H9 (cell line): ENCODE results near the gene CDC42EP4. TPM values are rescaled to one million over a fixed set of nuclear protein-coding genes. Genes with fewer than 3 reads are reported as not detected.

Experiments
- DNase-seq: peaks from one replicate; pipeline ENCODE4 v3.0.0-alpha.2; 2017
- H2AFZ ChIP-seq: one replicate; pipeline ENCODE4 v1.6.1; 2013; ENCODE audit warnings: mild to moderate bottlenecking, low read length, control low read depth, moderate library complexity
- H2AK5ac ChIP-seq: 2 replicates; pipeline ENCODE4 v1.6.1; 2013; ENCODE audit warnings: low read length, control low read depth, mixed read lengths; ENCODE audit not compliant: insufficient read length
- H2BK120ac ChIP-seq: one replicate; pipeline ENCODE4 v1.6.1; 2013; ENCODE audit warnings: low read depth, mild to moderate bottlenecking, low read length, control low read depth, inconsistent platforms; ENCODE audit not compliant: poor library complexity, severe bottlenecking
- H2BK12ac ChIP-seq: 2 replicates; pipeline ENCODE4 v1.6.1; 2013; ENCODE audit warnings: low read length, control low read depth, mixed read lengths, low read depth; ENCODE audit not compliant: insufficient read length
- H2BK15ac ChIP-seq: 2 replicates; pipeline ENCODE4 v1.6.1; 2013; ENCODE audit warnings: low read depth, low read length, control low read depth
- H2BK20ac ChIP-seq: one replicate; pipeline ENCODE4 v1.6.1; 2013; ENCODE audit warnings: low read depth, mild to moderate bottlenecking, low read length, control low read depth, inconsistent platforms; ENCODE audit not compliant: poor library complexity, severe bottlenecking
- H2BK5ac ChIP-seq: 2 replicates; pipeline ENCODE4 v1.6.1; 2013; ENCODE audit warnings: low read length, control low read depth, mixed read lengths; ENCODE audit not compliant: insufficient read length
- H3K14ac ChIP-seq: 2 replicates; pipeline ENCODE4 v1.6.1; 2013; ENCODE audit warnings: low read length, control low read depth; ENCODE audit not compliant: insufficient read depth
- H3K18ac ChIP-seq: 2 replicates; pipeline ENCODE4 v1.6.1; 2013; ENCODE audit warnings: low read depth, mild to moderate bottlenecking, mixed read lengths, low read length, control low read depth; ENCODE audit not compliant: insufficient read length
- H3K23ac ChIP-seq: 2 replicates; pipeline ENCODE4 v1.6.1; 2013; ENCODE audit warnings: low read length, control low read depth, mixed read lengths, low read depth; ENCODE audit not compliant: insufficient read length
- H3K23me2 ChIP-seq: 2 replicates; pipeline ENCODE4 v1.6.1; 2013; ENCODE audit warnings: low read depth, mild to moderate bottlenecking, mixed read lengths, low read length, control low read depth; ENCODE audit not compliant: insufficient read length, poor library complexity, severe bottlenecking
- H3K27ac ChIP-seq: 2 replicates; pipeline ENCODE4 v1.5.1; 2013; ENCODE audit warnings: low read length, control low read depth, mixed read lengths, low read depth; ENCODE audit not compliant: insufficient read length
- H3K27me3 ChIP-seq: 2 replicates; pipeline ENCODE4 v1.6.1; 2013; ENCODE audit warnings: low read length, control low read depth, inconsistent platforms; ENCODE audit not compliant: insufficient read depth
- H3K4ac ChIP-seq: 2 replicates; pipeline ENCODE4 v1.6.1; 2013; ENCODE audit warnings: low read depth, mild to moderate bottlenecking, control low read depth, inconsistent platforms, low read length, moderate library complexity
- H3K4me1 ChIP-seq: 2 replicates; pipeline ENCODE4 v1.6.1; 2013; ENCODE audit warnings: low read length, control low read depth, inconsistent platforms; ENCODE audit not compliant: insufficient read depth
- H3K4me2 ChIP-seq: 2 replicates; pipeline ENCODE4 v1.6.1; 2013; ENCODE audit warnings: low read length, control low read depth, mixed read lengths; ENCODE audit not compliant: insufficient read length, insufficient read depth
- H3K56ac ChIP-seq: 2 replicates; pipeline ENCODE4 v1.6.1; 2013; ENCODE audit warnings: low read depth, mild to moderate bottlenecking, mixed read lengths, low read length, control low read depth; ENCODE audit not compliant: insufficient read length
- H3K79me1 ChIP-seq: 2 replicates; pipeline ENCODE4 v1.6.1; 2013; ENCODE audit warnings: low read depth, mild to moderate bottlenecking, moderate library complexity, low read length, control low read depth, inconsistent platforms; ENCODE audit not compliant: insufficient read depth, poor library complexity, severe bottlenecking
- H3K79me2 ChIP-seq: 2 replicates; pipeline ENCODE4 v1.6.1; 2013; ENCODE audit warnings: low read length, control low read depth, inconsistent platforms; ENCODE audit not compliant: insufficient read depth
- H3K9ac ChIP-seq: 2 replicates; pipeline ENCODE4 v1.6.1; 2013; ENCODE audit warnings: low read length, control low read depth, mixed read lengths; ENCODE audit not compliant: insufficient read length; ENCODE audit errors: extremely low read depth
- H3K9me3 ChIP-seq: one replicate; pipeline ENCODE4 v1.6.1; 2013; ENCODE audit warnings: low read depth, low read length, inconsistent platforms; ENCODE audit not compliant: control insufficient read depth
- H3T11ph ChIP-seq: one replicate; pipeline ENCODE4 v1.6.1; 2013; ENCODE audit warnings: mild to moderate bottlenecking, low read length, control low read depth, inconsistent platforms
- H4K20me1 ChIP-seq: one replicate; pipeline ENCODE4 v1.6.1; 2013; ENCODE audit not compliant: control insufficient read depth, insufficient read length, insufficient read depth
- H4K5ac ChIP-seq: 2 replicates; pipeline ENCODE4 v1.6.1; 2013; ENCODE audit warnings: low read depth, mild to moderate bottlenecking, mixed read lengths, low read length, control low read depth; ENCODE audit not compliant: insufficient read length
- H4K8ac ChIP-seq: replicated peaks from 2 replicates; pipeline ENCODE4 v1.6.1; 2013; ENCODE audit warnings: low read length, control low read depth, mixed read lengths, low read depth; ENCODE audit not compliant: insufficient read length
- H4K91ac ChIP-seq: 2 replicates; pipeline ENCODE4 v1.6.1; 2013; ENCODE audit warnings: low read depth, mild to moderate bottlenecking, moderate library complexity, mixed read lengths, low read length, control low read depth; ENCODE audit not compliant: insufficient read length
- H3K27ac Mint-ChIP-seq, 3 experiments: 2 replicates in 2 of 3; 3 replicates in 1 of 3; pipeline ENCODE4 v1.8.0; 2020 to 2021; ENCODE audit warnings: mixed read lengths in 3 of 3, mild to moderate bottlenecking in 1 of 3, moderate library complexity in 1 of 3
- H3K27me3 Mint-ChIP-seq: 2 replicates; pipeline ENCODE4 v1.8.0; 2021; ENCODE audit warnings: low read depth, mild to moderate bottlenecking, moderate library complexity, mixed read lengths
- H3K36me3 Mint-ChIP-seq, 3 experiments: 2 replicates in 2 of 3; 3 replicates in 1 of 3; pipeline ENCODE4 v1.8.0; 2020 to 2021; ENCODE audit warnings: low read depth in 3 of 3, mixed read lengths in 3 of 3; ENCODE audit not compliant: insufficient read depth in 1 of 3
- H3K4me1 Mint-ChIP-seq, 2 experiments: 2 replicates each; pipeline ENCODE4 v1.8.0; 2020; ENCODE audit warnings: mixed read lengths in 2 of 2
- H3K4me3 Mint-ChIP-seq, 2 experiments: 2 replicates in 1 of 2; 3 replicates in 1 of 2; pipeline ENCODE4 v1.8.0; 2020 to 2021; ENCODE audit warnings: mild to moderate bottlenecking in 2 of 2, mixed read lengths in 2 of 2, moderate library complexity in 1 of 2
- H3K9me3 Mint-ChIP-seq, 2 experiments: 2 replicates in 1 of 2; 3 replicates in 1 of 2; pipeline ENCODE4 v1.8.0; 2020; ENCODE audit warnings: mild to moderate bottlenecking in 2 of 2, mixed read lengths in 2 of 2, moderate library complexity in 1 of 2
- WGBS: extraction: QIAGEN DNeasy Blood & Tissue Kit; methylation state at CpG from one replicate; pipeline ENCODE4 v1.1.7; 2013; ENCODE audit warnings: missing lambda C conversion rate, low lambda C conversion rate, mixed read lengths; ENCODE audit not compliant: insufficient read length; ENCODE audit errors: extremely low coverage; 5-methylcytosine and 5-hydroxymethylcytosine counted together
- total RNA-seq: library from RNA; stranded (reverse); gene quantifications from 2 replicates; pipeline ENCODE4 v1.2.1, GENCODE V29; 2021
- TF ChIP-seq, protein P1 (sequence below): fragments of 200-600 bp; sonication (generic); conservative IDR thresholded peaks from 3 replicates; pipeline ENCODE4 v1.8.0; 2021; ENCODE audit warnings: antibody characterized with exemption, mild to moderate bottlenecking

The CDC42EP4 gene
- total RNA-seq, 1 experiment from 2014 or later = 27.1 TPM

- DNase-seq = no peak
Observed at GRCh38 chr17:73335591-73336407, 24.0 kb upstream of the CDC42EP4 start.

More at GRCh38 chr17:73335591-73336407, 24.0 kb upstream of the CDC42EP4 start:
- Histone ChIP-seq H3K79me2 (no peaks in the 10 kb centered on the region), H3T11ph (no peak overlapping the region), H4K20me1 (no peaks in the 10 kb centered on the region), H3K4me1 (no peaks in the 10 kb centered on the region), H3K4ac (no peak overlapping the region), H2BK5ac (no peak overlapping the region), H3K18ac (no peak overlapping the region), H4K8ac (no peak overlapping the region), H3K9me3 (no peaks in the 10 kb centered on the region), H3K4me2 (no peak overlapping the region), H2AK5ac (no peak overlapping the region), H2BK20ac (no peak overlapping the region), H2BK12ac (no peak overlapping the region), H4K91ac (no peak overlapping the region), H2BK15ac (no peak overlapping the region), H2AFZ (no peak overlapping the region), H3K23me2 (no peaks in the 10 kb centered on the region), H3K14ac (no peak overlapping the region; the same call in 1 of the 2 replicates), H3K23ac (no peak overlapping the region), H3K27ac (no peak overlapping the region), H3K9ac (no peak overlapping the region), H4K5ac (no peak overlapping the region), H3K27me3 (no peaks in the 10 kb centered on the region), H3K56ac (no peak overlapping the region), H3K79me1 (no peaks in the 10 kb centered on the region), H2BK120ac (no peak overlapping the region)
- Mint-ChIP-seq H3K27ac (no peak overlapping the region), H3K27me3 (peaks cover 3% of the 10 kb centered on the region; the same call in 1 of the 2 replicates), H3K36me3 (peaks cover 0 to 6% (median 1%) of the 10 kb centered on the region in 3 experiments; a peak in 3 of 7 replicates), H3K9me3 (no peaks in the 10 kb centered on the region), H3K4me1 (peaks cover 19 to 33% of the 10 kb centered on the region in 2 experiments), H3K4me3 (no peak overlapping the region)
- no CpG with 5 or more reads among the region's 12 CpGs for WGBS
- TF ChIP-seq, protein P1, sequence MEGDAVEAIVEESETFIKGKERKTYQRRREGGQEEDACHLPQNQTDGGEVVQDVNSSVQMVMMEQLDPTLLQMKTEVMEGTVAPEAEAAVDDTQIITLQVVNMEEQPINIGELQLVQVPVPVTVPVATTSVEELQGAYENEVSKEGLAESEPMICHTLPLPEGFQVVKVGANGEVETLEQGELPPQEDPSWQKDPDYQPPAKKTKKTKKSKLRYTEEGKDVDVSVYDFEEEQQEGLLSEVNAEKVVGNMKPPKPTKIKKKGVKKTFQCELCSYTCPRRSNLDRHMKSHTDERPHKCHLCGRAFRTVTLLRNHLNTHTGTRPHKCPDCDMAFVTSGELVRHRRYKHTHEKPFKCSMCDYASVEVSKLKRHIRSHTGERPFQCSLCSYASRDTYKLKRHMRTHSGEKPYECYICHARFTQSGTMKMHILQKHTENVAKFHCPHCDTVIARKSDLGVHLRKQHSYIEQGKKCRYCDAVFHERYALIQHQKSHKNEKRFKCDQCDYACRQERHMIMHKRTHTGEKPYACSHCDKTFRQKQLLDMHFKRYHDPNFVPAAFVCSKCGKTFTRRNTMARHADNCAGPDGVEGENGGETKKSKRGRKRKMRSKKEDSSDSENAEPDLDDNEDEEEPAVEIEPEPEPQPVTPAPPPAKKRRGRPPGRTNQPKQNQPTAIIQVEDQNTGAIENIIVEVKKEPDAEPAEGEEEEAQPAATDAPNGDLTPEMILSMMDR = no peak
